ENCODE data around the gene ASMTL.
"Not testable (repeated sequence)": the region's sequence is repeated elsewhere in the genome, so short reads cannot be mapped to it uniquely, and the experiment has no call there.

ASMTL gene

GRCh38 chrX:1451661-1452515 lies 821 bp downstream of the ASMTL start:
- TF ChIP-seq CTCF (IDR thresholded peaks at IDR 0.05; ENCODE audit: low read depth, low read length): no peak
- DNase-seq (ENCODE audit: extremely low read depth, low read depth): no peak

GRCh38 chrX:1451251-1451660 lies 1.5 kb downstream of the ASMTL start:
- no peak for TF ChIP-seq CTCF (IDR thresholded peaks at IDR 0.05; ENCODE audit: low read depth, low read length)
- DNase-seq (ENCODE audit: extremely low read depth, low read depth): no peak

GRCh38 chrX:1450361-1451161 lies 2.1 kb downstream of the ASMTL start:
- DNase-seq (ENCODE audit: extremely low read depth, low read depth): no peak
- no peak for TF ChIP-seq CTCF (IDR thresholded peaks at IDR 0.05; ENCODE audit: low read depth, low read length)

GRCh38 chrX:1449823-1450149 lies 2.9 kb downstream of the ASMTL start:
- DNase-seq (ENCODE audit: extremely low read depth, low read depth): no peak
- no peak for TF ChIP-seq CTCF (IDR thresholded peaks at IDR 0.05; ENCODE audit: low read depth, low read length)

- no peak for TF ChIP-seq CTCF (IDR thresholded peaks at IDR 0.05; ENCODE audit: low read depth, low read length)
- DNase-seq (ENCODE audit: extremely low read depth, low read depth): no peak
Measured at GRCh38 chrX:1449036-1449822, 3.5 kb downstream of the ASMTL start.

- DNase-seq (ENCODE audit: extremely low read depth, low read depth): not testable (repeated sequence)
Measured at GRCh38 chrX:1448573-1449001, 4.1 kb downstream of the ASMTL start.

- DNase-seq (ENCODE audit: extremely low read depth, low read depth): not testable (repeated sequence)
Measured at GRCh38 chrX:1447969-1448572, 4.6 kb downstream of the ASMTL start.

- DNase-seq (ENCODE audit: extremely low read depth, low read depth): not testable (repeated sequence)
Measured at GRCh38 chrX:1446984-1447968, 5.4 kb downstream of the ASMTL start.

Data from AG09319 (cell line).